Epithelial cell of prostate (primary cell): Measurements from ENCODE around the gene LCN15.

Experiments used
- DNase-seq: peaks from one replicate; pipeline ENCODE4 v3.0.0-alpha.2; 2011; ENCODE audit warnings: low read depth, low spot score
- H3K27ac ChIP-seq: fragments of 450-650 bp; 2 replicates; pipeline ENCODE4 v1.5.1; 2017; ENCODE audit warnings: mild to moderate bottlenecking

The LCN15 gene

DNA sequence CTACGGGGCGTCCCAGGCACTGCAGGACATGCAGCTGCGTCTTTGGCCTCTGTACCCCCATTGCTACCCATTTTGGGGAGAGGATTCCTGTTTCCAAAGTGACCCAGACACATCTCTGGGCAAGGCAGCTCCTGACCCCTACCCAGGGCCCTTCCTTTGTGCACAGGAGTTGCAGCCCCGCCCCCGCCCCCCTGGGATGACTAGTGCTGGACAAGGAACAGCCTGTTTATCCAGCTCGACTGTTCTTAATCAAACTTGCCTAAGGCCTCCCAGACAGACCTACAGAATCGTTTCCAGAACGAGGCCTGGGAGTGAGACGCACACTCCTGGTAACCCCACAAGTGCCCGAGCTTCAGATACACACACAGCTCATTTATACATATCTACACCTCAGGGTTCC, 38.7 kb downstream of the LCN15 start:
- peak; percentile 52 for DNase-seq
- H3K27ac ChIP-seq: peak overlapping the region; percentile 60

DNA sequence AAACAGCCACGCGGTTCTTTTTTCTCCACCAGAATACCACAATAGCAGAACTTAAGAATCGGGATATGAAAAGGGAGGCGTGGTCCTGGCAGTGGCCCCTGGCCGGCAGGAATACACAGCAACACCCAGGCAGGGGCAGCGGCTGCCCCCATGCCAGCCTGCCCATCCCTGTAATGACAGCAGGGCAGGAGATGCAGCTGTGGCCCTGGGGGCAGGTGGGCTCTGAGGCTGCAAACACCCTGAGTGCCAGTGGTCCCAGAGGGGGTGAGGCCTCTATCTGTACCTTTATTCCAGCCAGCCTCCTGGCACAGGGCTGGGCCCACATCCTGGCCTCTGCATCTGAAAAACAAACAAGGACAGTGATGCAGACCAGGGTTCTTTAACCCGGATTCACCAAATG, 39.5 kb downstream of the LCN15 start:
- no peak for DNase-seq

DNA sequence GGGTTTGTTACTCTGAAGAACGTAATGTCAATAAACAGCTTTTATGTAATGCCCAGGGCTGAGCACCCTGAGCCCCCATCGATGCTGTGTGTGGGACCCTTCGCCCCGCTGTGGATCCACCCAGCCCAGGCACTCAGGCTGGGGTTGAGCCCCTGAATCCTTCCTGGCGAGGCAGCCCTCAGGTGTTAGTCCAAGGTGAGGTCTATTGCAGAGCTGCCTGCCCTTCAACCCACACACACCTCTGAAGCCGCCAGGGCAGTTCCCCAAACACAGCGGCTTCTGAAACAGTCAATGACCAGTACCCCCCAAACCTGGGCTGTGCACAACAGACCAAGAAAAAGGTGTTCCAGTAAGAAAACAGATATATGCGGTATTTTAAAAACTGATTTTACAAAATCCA, 40.3 kb downstream of the LCN15 start:
- H3K27ac ChIP-seq: no peak overlapping the region

More for the DNA sequence above, 39.5 kb downstream of the LCN15 start:
- no peak overlapping the region for H3K27ac ChIP-seq

DNA sequence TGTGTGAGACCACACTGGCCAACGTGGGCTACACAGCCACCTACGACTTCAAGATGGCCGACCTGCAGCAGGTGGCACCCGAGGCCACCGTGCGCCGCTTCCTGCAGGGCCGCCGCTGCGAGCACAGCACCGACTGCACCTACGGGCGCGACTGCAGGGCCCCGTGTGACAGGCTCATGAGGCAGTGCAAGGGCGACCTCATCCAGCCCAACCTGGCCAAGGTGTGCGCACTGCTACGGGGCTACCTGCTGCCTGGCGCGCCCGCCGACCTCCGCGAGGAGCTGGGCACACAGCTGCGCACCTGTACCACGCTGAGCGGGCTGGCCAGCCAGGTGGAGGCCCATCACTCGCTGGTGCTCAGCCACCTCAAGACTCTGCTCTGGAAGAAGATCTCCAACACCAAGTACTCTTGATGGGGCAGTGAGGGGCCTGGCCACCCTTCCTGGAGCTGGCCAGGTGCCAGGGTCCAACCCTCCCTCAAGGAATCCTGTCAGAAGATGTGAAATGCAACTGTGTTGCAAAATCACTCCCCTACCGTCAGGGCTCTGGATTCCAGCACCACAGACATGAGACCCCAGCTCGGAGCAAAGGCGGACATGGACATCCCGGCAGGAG, 40.8 kb downstream of the LCN15 start:
- DNase-seq: no peak
- no peak overlapping the region for H3K27ac ChIP-seq

More for the DNA sequence above, 40.3 kb downstream of the LCN15 start:
- no peak for DNase-seq

DNA sequence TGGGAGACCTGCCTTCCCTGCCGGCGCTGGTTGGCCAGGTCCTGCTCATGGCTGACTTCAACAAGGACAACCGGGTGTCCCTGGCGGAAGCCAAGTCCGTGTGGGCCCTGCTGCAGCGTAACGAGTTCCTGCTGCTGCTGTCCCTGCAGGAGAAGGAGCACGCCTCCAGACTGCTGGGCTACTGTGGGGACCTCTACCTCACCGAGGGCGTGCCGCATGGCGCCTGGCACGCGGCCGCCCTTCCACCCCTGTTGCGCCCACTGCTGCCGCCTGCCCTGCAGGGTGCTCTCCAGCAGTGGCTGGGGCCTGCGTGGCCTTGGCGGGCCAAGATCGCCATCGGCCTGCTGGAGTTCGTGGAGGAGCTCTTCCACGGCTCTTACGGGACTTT, 41.4 kb downstream of the LCN15 start:
- no peak overlapping the region for H3K27ac ChIP-seq
- no peak for DNase-seq

DNA sequence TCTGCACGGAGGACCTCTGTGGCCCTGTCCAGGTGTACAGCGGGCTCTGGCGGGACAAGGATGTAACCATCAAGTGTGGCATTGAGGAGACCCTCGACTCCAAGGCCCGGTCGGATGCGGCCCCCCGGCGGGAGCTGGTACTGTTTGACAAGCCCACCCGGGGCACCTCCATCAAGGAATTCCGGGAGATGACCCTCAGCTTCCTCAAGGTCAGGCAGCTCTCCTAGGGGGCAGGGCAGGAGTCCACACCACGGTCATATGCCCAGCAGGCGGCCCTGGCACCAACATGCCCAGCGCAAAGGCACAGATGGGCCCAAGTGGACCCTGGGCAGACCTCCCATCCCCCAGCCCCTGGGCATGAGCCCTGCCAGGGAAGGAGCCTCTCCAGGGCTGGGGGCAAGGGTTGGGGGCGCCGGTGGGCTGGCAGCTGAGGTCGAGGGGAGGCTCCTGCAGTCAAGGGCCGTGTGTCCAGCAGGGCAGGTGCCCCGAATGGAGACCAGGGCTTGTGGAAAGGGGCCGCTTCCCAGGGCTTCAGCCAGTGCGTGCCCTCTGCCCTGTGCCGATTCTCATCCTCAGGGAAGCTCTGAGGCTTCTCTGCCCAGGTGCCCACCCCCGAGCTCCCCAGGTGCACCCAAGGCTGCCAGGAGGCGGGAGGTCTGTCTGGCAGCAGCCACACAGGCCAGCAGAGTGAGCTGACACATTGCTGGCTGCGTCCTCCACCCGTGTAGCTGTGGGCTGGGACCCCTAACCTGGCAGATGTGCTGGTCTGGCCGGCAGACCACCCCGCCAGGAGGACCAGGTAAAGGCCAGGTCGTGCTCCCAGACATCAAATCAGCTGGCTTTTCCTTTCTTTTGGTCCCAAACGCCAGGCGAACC, 42.0 kb downstream of the LCN15 start:
- DNase-seq: no peak
- no peak overlapping the region for H3K27ac ChIP-seq

DNA sequence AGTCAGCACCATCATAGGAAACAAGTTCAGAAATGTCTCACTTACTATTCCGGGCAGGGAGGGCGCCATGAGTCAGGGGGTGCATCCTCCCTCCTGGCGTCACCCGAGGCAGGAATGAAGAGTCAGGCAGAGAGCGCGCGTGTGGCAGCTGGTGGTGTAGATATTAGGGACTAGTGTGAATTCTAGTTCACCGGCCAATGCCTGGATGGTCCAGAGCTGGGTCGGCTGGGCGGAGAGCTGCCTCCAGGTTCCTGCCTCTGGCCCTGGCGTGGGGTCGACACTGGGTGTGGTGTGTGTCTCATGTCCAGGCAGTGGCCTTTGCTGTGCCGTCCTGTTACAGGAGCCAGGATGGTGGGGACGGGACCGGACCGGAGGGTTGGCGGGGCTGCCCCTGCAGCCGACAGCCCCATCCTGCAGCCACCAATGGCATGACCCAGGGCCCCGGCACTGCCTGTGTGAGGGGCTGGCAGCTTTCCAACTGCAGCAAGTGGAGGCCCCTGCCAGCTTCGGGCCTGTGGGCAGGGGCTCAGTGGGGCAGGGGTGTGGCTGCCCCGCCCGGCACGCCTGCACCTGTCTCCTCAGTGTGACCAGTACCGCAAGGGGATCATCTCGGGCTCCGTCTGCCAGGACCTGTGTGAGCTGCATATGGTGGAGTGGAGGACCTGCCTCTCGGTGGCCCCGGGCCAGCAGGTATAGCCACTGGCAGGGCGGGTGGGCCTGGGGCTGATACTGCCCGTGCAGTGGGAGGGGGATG, 42.8 kb downstream of the LCN15 start:
- peak overlapping the region; percentile 17 for H3K27ac ChIP-seq
- DNase-seq: peak; percentile 54

DNA sequence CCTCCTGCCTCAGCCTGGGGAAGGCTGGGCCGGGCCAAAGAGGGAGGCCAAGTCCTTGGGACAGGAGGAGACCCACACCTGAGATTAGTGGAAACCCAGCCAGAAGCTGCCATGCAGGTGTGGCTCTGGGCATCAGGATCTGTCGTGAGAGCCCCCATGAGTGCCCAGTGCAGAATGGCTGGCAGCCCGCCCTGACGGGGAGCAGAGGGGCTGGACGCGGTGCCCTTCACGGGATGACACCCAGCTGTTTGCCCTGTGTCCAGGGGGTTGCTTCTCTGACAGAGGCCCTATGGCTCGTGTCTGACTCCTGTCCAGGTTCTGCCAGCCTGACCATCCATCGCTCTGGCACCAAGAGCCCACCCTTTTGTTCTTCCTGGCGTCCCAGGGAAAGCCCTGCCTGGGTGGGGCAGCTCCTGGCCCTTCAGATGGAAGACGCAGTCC, 43.4 kb downstream of the LCN15 start:
- DNase-seq: no peak

DNA sequence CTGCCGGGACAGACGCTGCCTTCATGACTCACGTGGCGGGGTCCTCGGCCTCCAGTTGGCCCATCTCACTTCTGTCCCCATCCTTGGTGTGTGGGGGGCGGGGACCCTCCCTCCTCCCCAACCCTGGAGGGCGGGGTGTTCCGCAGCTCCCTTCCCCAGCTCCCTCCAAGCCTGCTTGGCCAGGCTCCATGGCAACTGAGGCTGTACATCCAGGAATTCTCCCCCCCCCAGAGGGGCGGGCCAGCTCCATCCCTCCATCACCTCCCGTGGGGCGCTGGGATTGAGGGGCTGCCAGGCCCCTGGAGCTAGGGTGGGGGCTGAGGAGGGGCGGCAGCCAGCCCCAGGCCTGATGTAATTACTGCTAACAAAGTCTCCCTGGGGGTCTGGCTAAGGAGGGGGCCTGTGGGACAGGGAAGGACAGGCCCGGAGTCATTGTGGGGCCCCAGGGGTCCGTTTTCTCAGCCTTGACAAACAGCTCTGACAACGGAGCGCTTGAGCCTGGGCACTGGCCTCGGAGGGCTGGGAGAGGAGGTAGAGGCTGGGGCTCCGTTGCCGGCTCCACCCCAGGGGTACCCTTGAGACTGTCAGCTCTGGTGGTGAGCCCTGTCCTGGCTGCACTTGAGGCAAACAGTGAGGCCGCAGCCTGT, 43.9 kb downstream of the LCN15 start:
- DNase-seq: no peak
- no peak overlapping the region for H3K27ac ChIP-seq

More for the DNA sequence above, 43.4 kb downstream of the LCN15 start:
- H3K27ac ChIP-seq: peak overlapping the region; percentile 17

DNA sequence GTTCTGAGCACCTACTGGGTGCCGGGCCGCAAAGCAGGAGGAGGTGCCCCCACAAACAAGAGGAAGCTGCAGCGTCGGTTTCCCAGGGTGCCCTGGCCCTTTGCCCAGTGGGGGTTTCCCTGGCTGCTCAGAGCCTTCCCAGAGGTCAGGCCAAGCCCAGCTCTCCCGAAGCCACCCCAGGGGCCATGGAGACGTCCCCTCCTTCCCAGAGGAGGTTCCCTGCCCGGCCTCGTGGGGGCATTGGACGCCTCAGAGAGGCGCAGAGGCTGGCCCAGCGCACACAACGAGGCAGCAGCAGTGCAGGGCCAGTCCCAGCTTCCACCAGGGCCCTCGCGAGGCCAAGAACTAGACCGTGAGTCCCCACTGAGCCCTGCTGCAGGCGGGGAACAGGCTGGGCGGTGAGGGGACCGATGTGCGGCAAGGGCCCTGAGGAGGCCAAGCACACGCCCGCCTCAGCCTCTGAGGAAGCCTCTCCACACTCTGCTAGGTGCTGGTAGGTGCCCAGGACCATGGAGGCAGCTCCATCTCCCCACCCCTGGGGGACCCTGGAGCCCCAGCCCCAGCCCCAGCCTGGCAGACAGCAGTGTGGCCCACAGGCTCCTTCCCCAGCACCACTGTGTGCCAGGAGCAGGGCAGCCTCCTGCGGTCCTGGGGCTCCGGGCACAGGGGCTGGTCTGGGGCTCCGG, 45.0 kb downstream of the LCN15 start:
- DNase-seq: no peak

DNA sequence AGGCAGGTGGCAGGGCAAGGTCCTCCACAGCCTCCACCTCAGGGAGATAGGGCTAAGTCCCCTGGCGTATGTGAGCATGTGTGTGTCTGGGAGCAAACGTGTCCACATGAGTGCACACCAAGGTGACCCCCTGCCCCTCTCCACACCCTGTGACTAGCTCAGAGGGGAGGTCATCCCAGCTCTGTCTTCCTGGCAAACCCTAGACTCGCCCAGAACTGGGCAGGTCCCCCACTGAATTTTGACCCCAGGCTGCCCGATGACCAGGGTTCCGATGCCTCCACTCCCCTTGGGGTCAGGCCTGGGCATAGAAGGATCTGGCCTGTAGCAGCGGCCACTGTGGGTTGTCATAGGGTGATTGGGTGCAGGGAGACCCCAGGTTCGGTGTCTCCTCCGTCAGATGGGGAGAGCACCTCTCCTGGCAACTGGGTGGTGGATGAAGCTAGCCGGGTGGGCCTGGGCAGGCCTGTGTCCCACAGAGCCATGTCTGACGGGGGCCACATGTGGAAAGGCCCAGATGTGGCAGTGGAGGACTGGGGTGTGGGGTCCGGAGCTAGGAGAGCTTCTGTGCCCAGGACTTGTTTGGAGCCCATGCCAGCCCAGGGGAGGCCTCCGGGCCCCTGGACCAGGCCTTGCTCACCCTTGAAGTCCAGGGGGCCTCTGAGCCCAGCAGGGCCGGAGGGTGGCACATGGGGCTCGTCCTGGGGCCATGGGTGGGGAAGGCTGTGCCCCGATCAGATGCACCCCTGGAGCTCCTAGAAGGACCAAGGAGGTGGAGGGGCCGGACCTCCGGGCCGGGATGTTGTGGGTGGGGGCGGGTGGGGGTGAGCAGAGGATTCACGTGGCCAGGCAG, 45.7 kb downstream of the LCN15 start:
- no peak for DNase-seq
- no peak overlapping the region for H3K27ac ChIP-seq

More for the DNA sequence above, 45.0 kb downstream of the LCN15 start:
- no peak overlapping the region for H3K27ac ChIP-seq

DNA sequence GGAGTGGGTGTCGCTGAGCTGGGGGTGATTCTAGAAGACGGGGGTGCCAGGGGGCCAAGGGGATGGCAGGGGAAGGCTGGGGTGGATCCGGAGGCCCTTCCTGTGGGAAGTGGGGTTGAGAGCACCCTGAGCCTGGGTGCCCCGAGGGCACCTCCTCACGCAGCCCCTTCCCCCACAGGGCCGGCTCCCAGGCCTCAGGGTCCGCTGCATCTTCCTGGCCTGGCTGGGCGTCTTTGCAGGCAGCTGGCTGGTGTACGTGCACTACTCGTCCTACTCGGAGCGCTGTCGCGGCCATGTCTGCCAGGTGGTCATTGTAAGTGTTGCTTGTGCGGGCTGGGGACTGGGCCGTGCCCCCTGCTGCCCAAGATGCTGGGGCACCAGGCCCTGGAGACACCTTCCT, 46.9 kb downstream of the LCN15 start:
- no peak for DNase-seq
- no peak overlapping the region for H3K27ac ChIP-seq

DNA sequence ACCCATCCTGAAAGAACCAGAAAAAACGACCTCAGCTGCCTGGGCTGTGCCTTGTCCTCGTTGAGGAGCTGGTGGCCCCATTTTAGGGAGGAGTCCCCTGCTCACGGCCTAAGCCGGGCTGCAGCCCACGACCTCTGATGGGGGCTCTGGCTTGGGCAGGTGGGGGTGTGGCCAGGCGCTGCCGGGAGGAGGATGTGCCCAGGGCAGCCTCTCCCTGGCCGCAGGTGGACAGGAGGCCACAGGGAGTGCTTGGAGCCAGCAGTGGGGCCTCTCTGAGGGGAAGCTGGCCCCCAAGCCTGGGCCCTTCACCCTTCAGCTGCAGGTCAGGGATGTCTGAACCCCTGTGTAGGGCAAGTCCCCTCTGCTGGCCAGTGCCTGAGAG, 49.4 kb downstream of the LCN15 start:
- no peak for DNase-seq
- H3K27ac ChIP-seq: no peak overlapping the region

DNA sequence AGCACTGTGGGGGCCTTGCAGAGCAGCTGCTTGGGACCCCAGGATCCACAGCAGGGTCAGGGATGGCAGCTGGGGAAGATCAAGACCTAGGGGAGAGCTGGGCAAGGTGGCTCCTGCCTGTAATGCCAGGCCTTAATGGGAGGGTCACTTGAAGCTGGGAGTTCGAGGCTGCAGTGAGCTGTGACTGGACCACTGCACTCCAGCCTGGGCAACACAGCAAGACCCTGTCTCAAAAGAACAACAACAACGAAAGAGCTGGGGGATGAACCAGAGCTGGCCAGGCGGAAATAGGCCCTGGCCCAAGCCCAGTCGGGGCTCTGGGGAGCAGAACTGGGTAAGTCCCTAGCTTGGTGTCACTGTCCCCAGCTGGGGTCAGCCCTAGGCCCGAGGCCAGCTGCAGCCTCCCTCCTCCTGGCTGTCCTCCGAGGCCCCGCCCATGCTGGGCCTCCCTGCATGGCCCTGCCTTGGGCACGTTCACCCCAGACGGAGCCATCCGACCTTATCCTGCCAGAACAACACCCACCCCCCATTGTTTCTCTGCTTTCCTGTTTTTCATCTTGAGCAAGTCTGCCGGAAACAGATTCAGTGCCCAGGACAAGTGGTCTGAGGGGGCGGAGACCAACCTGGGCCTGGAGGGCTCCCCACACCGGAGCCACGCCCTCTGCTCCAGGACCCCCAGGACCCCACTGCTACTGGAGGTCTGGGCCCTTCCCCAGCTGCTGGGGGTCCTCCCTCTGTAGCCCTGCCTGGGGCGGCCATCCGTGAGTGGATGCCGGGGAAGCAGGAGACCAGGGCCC, 50.0 kb downstream of the LCN15 start:
- H3K27ac ChIP-seq: no peak overlapping the region
- no peak for DNase-seq

DNA sequence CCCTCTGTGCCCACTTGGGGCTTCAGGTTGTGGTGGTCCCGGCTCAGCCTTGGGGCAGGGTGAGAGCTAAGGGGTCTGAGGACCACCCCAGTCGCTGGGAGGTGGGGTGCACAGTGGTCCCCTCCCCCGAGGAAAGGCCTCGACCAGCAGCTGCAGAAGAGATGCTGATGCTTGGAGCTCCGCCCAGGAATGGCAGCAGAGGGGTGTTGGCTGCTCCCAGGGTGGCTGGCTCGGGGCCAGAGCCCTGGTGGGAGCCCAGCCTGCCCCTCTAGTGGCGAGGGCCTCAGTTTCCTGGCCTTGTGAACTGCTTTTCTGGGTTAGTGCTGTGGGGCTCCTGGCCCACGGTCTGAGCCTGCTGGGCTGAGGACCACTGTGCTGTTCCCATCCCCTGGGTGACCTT, 50.8 kb downstream of the LCN15 start:
- H3K27ac ChIP-seq: no peak overlapping the region
- no peak for DNase-seq

DNA sequence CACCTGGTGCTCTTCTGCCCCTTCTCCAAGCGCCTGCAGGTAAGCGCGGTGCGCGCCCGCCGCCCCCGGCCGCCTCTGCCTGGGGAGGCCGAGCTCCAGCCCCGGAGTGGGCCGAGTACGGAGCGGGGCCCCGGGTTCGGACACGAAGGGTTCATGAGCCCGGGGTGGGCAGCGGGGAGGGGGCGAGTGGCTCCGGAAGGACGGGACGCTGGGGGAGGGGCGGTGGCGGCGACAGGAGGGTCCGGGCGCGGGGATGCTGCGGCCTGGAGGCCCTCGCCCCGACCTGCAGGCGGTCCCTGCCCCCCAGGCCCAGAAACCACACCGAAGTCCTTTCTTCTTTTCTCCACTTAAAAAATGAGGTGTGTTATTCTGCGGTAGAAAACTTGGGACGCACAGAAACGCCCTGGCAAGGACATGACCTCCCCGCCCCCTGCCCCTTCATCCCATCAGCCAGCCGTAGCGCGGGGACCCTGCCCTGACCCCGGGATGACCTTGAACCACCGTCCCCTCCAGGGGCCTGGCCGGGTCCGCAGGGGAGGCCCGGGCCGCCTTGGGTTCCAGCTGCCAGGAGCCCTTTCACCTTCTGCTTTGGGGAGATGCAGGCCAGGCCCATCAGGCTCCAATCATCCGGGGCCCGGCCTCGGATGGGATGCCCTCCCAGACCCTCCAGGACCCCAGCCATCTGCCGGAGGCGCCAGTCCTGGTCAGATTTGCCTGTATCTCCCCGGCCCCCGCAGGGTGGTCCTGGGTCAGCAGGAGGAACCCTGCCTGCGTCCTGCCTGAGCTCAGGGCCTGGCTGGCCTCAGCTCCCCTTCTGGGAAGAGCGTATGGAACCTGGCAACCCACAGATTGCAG, 51.4 kb downstream of the LCN15 start:
- no peak overlapping the region for H3K27ac ChIP-seq
- DNase-seq: no peak
